GM19328 (cell line): ENCODE data around the gene ALDH3A1.

Experiments used
- ATAC-seq: cut with Tn5 transposase; IDR thresholded peaks from one replicate; pipeline ENCODE4 v1.9.1; 2021; ENCODE audit warnings: mild to moderate bottlenecking, moderate library complexity; ENCODE audit not compliant: unreplicated experiment

Gene ALDH3A1

DNA sequence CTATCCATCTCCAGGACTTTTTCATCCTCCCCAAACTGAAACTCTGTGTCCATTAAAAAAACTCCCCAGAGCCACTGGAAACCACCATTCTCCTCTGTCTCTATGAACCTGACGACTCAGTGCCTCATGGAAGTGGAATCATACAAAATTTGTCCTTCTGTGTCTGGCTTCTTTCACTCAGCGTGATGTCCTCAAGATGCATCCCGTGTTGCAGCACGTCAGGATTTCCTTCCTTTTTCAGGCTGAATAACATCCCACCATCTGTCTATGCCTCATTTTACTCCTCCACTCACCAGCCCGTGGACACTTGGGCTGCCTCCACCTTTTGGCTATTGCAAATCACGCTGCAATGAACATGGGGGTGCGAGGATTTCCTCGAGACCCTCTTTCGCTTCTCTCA lies 12.6 kb upstream of the ALDH3A1 start:
- ATAC-seq = no peak

DNA sequence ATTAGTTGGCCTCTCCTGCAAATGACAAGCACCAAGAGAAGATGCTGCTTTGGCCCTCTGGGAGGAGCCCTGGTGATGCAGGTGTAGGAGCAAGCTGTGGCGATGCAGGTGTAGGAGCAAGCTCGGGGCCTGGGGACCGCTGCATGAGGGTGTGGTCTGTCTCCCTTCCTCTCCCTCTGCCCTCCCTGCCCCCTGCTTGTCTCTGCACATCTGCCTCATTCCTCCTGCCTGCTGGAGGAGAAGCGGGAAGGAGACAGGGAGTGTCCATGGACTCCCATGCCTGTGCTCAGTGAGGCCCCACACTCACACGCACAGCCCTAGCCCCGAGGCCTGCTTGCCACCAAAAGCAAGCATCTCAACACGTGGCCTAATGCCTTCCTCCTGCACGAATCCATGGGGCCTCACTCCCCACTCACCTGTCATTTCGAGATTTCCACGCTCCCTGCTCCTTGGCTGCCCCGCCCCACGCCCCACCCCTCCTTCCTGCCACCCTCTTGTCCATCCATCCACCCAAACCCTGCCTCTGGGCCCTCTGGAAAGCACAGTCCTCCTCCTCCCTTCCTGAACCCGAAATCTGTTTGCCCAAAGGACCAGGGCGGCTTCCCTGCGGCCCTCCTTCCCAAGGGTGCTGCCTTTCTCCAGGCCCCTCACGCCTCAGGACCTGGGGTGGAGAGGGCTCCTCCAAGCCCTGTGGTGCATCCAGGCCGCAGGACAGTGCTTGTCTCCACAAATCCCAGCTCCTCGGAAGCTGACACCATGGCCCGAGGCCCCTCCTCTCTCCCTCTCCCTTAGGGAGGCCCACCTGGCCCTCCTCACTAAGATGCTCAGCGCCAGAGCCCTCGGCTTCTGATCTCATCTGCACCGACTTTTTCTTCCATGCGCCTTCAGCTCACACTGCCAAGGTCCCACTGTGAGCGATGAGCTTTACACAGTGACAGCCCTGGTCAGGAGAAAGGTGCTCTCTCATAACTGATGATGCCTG lies 11.8 kb upstream of the ALDH3A1 start:
- no peak for ATAC-seq

DNA sequence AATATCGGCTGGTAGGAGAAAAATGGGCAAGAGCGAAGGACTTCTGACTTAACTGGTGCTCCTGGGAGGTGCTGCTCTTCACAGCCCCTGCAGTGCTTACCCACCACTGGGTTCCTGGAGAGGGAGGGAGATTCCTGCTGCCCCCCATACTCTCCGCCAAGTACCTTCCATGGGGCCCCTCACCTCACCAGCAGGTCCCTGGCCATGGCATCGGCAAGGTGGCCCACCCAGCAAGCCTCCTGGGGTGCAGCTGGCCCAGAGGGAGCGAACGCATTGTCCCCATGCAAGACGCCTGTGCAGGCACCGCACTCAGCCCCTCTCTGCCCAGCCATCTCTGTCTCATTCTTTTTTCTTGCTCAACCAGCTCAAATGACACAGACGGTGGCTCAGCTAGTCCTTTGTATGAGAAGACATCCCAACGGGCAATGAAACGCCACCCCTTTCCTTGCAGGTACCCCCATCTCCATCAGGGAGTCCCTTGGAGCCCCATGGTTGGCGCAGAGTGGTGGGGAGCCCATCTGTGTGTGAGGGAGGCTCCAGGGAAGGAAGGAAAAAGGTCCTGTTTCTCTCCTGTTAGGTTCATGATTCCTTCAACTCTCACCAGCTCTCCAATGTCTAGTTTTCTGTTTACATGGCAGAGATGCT lies 9.6 kb upstream of the ALDH3A1 start:
- ATAC-seq = no peak

DNA sequence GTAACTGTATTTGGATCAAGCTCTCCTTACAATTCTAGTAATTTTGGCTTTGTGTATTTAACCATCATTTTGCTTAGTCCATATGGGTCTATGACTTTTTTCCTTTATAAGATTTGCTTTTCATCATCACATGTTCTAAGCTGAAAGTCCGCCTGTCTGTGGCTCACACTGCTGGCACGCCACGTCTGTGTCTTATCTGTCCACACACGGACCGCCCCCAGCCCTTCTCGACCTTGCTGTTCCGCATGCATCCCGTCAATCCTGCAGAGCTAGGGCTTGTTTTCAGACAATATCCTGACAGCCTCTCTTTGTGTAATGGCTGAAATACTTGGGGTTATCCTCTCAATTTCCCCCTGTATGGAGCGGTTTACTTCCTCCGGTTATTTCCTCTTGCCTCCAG lies 8.4 kb upstream of the ALDH3A1 start:
- ATAC-seq = no peak

DNA sequence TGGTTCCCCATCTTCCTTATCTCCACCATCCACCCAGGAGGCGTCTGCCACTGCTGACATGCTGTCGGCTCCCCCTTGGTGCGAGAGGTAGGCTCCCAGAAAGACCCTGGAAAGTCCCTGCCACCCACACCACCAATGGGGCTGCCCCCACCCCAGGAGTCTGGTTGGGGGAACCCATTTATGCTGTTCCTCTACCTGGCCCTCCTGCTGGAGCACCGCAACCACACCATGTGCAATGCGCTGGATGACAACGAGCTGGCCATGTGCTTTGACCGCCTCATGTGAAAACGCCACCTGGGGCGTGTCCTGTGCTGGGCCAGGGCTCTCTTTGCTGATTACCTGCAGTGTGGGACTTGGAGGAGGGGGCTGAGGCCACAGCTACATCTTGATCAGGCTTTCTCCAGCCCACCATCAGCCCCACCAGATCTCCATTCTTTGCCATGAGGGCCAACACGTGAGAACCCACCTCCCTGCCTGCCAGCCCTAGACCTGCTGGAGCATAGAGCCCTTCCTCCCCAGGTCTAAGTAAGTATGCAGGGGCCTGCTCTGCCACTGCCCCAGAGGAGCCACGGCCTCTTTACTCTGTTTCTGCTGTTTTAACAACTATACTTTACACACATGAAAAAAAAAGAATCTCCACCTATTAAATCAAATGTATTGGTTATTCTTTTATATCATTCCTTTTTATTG lies 7.9 kb upstream of the ALDH3A1 start:
- no peak for ATAC-seq

DNA sequence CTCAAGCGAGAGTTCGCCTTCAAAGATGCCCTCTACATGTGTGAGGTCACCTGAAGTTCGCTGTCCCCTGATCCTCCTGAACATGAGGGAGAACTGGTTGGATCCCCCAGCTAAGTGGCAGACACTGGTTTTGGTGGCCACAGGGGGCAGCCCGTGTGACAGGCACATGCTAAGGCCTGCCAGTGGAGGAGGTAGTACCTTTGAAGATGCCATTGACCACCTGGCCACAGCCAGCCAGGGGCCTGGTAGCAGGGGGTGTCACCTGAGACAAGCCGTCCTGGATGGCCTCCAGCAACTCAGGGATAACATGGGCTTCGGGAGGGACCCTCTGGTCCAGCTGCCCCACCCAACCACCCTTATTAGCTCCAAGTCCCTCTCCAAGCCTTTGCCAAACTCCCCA lies 7.3 kb upstream of the ALDH3A1 start:
- ATAC-seq = no peak

DNA sequence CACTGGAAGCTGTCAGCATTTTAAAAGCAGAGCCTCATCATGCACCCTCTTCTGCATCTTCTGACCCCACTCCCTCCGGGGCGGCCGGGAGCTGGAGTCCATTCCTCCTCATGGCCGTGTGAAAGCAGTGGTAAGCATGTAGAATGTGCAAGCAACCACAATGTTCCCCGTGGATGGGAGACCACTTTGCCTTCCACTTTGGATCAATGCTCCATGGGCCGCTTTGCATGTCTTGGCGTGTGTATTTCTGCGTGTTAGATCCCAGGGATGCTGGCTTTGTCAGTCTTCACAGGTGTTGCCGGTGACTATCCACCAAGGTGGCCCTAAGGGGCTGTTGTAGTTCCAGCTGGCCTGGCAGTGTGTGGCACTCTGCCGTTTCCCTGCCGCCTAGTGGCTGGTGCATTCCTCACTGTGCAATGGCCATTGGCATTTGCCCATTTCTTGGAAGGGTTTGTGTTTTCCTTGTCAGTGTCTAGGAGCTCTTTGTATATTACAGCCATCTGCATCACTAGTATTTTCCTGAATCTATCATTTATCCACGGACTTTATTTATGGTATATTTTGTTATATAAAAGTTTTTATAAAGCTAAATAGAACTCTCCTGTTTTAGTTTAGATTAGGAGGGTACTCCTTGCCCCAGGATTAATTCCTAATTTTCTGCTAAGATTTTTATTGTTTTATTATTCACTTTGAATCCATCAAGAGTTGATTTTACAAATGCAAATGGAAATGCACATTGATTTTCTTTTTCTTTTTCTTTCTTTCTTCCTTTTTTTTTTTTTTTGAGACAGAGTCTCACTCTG lies 5.8 kb upstream of the ALDH3A1 start:
- ATAC-seq = no peak

DNA sequence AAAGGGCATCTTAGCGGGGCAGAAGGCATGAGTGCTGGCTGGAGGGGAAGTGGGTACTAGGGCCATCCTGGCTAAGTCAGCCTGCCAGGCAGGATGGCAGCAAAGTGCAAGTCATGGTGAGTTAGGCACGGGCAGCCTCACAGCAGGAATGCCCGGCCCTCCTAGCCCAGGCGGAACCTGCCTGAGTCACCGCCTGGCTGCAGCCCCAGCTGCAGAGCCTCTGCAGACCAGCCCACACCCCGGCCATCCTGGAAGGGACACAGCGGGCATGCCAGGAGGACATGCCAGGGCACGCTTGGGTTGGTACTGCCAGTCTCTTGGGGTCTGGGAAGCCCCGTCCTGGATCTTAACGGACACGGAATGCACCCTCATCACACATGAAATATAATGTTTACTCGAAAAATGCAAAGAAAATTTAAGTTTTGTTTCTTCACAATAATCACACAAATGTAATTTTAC lies 5.0 kb upstream of the ALDH3A1 start:
- no peak for ATAC-seq

DNA sequence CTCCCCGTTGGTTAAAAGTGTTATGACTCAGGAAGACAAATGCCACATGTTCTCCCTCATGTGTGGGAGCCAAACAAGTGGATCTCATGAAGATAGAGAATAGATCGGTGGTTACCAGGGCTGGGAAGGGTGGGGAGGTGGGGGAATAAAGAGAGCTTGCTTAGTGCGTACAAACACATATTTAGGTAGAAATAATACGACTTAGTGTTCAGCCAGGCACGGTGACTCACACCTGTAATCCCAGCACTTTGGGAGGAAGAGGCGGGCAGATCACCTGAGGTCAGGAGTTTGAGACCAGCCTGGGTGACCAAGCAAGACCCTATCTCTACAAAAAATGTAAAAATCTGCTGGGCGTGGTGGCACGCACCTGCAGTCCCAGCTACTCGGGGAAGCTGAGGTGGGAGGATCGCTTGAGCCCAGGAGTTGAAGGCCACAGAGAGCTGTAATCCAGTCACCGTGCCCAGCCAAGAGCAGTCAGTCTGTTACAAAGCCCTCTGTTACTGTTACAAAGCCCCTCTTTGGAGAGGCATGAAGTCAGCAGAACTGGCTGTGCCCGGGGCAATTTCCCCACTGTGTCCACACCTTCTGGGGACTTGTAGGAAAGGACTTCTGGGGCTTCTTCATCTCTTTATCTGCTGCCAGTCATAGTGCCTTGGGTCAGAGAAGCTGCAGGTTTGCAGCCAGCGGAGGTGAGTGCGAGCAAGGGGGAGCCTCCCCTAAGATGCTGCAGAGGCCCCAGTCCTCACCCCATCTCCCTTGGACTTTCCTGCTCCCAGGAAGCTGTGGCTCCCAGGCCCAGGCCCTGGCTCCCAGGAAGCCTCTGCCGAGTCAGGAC lies 4.3 kb upstream of the ALDH3A1 start:
- ATAC-seq = no peak

DNA sequence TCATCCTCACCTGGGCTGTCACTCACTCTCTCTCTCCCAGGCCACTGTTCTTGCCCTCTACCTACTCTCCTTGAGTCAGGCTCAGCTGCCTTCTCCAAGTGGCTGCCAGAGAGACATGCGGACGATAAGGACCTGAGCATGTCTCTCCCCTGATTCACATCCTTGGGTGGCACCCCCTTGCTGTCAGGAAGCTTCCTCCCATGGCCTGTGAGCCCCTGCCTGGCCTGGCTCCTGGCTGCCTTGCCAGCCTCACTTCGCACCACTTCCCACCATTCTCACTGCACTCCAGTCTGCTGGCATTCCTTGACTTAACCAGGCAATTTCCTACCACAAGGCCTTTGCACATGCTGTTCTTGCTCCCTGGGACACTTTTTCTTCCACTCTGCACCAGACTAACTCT lies 2.7 kb upstream of the ALDH3A1 start:
- ATAC-seq = no peak

DNA sequence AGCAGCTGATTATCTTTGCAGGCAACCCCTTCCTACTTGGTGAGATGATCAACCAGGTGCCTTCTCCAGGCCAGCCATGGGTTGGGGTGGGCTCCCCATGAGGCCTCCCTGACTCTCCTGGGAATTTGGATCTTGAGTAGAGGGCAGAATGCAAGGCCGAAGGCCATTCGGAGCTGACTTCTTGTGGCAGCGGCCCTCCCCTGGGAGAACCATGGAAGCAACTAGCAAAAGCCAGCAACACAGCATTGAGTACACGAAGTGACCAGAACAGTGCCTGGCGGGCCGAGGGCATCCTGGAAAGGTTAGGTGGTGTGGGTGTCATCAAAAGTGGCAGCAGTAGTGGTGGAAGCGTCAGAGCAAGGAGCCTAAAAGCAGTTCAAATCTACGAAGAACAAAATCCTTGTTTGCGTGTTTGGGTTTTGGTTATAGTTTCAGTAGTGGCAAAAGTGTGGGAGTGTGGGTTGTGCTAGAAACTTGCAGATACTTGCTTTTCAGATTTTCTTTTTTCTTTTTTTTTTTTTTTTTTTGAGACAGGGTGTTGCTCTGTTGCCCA lies 2.0 kb upstream of the ALDH3A1 start:
- ATAC-seq = no peak

DNA sequence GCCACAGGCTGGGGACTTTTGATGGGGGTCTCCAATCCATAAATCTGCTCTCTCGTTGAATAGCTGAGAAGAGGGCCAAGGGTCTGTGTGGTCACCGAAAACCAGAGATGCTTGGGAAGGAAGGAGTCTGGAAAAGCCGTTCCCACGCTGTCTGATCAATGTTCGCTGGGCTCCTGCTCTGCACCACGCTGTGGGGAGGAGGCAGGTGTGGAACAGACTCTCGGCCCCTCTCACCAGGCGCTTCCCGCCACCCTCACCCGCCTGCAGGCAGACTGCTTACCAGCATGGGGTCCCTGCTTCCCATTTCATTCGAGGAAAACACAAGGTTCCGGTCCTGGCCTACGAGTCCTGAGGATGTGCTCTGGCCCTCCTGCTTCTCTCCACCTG lies 702 bp upstream of the ALDH3A1 start:
- ATAC-seq = no peak

DNA sequence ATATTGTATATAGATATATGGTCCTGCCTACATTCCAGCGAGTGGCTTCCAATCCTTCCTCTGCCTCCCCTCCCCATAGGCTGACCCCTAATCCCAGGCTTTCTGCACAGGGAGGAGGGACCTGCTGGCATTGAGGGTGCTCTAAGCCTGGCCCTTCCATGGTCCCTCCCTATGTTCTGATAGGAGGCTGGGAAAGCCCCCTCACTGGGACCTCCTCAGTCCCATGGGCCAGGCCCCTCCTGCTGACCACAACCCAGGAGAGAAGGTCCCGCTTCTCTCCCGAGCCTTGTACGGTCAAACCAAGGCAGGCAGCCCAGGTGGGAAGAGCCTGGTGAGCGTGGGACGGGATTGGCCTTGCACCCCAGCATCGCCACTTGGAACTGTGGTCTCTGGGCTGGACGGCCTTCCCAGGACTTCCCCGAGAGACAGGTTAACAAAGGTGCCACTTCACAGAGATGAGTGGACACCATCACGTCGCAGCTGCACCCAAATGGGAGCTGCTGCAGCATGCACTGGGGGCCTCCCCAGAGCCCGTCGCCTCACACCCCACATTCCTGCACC lies 859 bp downstream of the ALDH3A1 start:
- ATAC-seq = no peak

DNA sequence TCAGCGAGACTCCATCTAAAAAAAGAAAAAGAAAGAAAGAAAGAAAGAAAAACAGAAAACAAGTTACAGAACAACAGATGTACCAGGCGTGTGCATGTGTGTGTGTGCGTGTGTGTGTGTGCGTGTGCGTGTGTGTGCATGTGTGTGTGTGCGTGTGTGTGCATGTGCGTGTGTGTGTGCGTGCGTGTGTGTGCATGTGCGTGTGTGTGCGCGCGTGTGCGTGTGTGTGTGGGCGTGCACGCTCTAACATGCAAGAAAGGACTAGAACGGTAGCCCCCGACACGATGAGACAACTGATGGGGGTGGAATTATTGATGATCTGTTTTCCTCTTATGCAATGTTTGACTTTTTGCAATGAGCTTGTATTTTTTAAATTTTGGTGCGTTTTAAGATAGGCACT lies 1.6 kb downstream of the ALDH3A1 start:
- ATAC-seq = no peak

DNA sequence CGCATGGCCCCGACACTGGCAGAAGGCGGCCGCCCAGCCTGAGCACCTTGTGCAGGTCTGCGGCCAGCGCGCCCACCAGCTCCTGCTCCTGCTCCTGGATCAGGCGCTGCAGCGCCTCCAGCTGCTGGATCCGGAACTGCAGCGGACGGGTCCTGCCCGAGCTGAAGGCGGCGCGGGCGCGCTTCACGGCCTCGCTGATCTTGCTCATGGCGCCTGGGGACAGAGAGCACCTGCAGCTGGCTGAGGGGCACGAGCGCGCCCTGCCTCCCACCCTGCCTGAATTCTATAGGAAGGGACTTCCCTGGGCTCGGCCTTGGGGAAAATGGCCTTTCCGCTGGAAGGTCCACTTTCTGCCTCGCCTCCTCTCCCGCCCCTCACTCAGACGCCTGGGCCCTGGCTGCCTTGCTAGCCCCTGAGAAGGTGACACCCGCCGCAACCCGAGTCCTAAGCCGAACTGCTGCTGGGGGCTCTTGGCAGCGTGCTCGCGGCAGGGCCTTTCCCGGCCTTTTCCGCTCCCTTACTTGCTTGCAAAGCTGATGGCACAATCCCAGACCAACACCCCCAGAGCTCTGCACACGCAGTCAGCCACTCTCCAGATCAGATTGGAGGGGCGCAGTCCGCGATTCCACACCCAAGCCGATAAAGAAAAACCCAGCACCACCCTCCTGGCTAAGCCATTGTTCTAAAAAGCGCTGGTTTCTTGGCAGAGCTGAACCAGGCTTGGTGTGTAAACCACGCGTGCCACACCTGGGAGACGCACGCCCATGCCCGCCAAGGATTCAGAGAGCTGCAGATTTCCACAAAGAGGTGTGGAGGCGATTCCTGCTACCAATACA lies 3.0 kb downstream of the ALDH3A1 start:
- ATAC-seq = no peak

DNA sequence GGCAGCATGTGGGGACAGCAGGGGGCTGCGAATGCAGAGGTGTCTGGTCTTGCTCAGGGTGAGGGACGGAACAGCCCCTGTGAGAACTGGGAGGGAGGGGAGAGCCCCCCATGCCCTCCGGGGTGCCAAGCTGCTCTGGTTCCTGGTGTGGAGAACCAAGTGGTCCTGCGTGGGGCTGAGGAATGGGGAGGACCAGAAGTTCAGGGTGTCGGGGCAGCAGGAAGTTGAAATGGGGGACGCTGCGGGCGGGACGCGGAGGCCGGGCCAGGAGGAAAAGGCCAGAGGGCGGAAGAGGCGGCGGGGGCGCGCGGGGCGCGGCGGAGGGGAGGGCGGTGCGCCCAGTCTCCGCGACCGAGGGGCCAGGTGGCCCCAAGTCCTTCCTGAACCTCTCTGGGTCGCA lies 3.6 kb downstream of the ALDH3A1 start:
- no peak for ATAC-seq

DNA sequence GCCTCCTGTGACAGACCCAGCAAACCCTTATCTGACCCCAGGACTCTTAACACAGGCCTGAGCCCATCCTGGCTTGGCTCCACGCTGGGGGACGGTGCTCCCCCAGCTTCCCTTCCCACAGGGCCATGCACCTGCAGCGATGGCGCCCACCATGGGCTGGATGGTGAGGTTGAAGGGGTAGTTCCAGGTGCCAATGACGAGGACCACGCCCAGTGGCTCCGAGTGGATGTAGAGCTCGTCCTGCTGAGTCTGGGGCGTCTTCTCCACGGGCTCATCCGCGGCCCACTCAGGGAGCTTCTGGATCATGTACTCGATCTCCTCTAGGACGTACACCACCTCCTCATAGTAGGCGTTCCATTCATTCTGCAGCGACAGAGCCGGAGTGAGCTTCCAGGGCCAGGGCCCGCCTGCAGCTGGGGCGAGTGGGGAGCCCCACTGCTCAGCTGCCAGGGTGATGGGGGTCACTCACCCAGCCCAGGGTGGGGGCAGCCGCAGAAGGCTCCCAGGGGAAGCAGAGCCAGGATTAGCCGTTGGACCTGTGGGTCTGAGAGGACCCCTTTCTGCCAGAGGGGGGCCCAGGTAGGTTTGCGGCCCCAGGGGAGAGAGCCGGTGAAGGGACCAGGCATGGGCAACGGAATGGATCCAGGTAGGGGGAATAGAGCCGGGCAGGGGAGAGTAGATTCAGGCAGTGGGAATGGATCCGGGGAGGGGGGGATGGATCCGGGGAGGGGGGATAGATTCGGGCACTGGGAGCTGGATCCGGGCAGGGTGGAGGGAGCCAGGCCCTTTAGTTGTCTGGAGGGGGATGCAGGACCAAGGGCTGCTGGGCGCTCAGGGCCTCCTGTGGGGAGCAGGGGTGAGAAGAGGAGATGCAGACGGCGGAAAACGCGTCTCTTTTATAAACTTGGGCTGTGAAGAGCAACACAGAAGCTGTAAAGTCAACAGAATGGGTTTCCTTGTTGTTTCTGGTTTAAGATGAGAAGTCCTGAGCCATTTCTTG lies 4.7 kb downstream of the ALDH3A1 start:
- ATAC-seq = no peak
